Measurements from ENCODE around the gene TRA2A.
A peak's percentile ranks its signal among the peaks of the same experiment; 100 is the strongest.

The TRA2A gene

DNA sequence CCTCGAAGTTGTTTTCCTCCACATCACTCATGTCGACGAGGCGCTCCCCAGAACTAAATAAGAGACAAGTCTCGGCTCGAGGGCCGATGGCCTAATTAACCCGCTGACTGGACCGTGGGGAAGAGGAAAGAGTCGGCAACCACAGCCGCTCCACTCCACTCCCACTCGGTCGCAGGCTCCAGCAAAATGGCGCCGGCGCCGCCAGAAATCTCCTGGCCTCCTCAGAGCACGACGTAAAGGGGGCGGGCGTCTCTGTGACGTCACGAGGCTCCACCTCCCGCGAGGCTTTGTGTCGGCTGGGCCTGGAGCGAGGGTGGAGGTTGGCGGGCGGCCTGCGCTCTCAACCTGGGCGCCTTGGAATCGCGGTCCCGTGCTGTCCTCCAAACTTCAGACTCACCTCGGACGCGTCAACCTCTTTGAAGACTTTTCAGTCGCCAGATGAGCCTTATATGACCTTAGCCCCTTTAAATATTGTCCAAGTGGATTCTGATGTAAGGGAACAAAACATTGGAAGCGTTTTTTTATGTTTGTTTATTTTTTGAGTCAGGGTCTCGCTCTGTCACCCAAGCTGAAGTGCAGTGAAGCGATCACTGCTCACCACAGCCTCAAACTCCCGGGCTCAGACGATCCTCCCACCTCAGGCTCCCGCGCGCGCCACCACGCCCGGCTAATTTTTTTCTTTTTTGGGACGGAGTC lies at the start of gene TRA2A:
Gene TRA2A, minus strand, starts transcription at position 188 of the 696 bp plus-strand sequence. Its CDS starts 157 bp downstream, at position 31.
- TF ChIP-seq, protein P1, sequence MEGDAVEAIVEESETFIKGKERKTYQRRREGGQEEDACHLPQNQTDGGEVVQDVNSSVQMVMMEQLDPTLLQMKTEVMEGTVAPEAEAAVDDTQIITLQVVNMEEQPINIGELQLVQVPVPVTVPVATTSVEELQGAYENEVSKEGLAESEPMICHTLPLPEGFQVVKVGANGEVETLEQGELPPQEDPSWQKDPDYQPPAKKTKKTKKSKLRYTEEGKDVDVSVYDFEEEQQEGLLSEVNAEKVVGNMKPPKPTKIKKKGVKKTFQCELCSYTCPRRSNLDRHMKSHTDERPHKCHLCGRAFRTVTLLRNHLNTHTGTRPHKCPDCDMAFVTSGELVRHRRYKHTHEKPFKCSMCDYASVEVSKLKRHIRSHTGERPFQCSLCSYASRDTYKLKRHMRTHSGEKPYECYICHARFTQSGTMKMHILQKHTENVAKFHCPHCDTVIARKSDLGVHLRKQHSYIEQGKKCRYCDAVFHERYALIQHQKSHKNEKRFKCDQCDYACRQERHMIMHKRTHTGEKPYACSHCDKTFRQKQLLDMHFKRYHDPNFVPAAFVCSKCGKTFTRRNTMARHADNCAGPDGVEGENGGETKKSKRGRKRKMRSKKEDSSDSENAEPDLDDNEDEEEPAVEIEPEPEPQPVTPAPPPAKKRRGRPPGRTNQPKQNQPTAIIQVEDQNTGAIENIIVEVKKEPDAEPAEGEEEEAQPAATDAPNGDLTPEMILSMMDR (IDR thresholded peaks at IDR 0.05; ENCODE audit: insufficient read depth, low read depth, low read length, missing control alignments), result no peak
- peak within 1 kb of the TSS; percentile 81 for H3K4me3 ChIP-seq (ENCODE audit: low read depth, low read length)
- DNase-seq (ENCODE audit: low read depth), result peak; percentile 97

DNA sequence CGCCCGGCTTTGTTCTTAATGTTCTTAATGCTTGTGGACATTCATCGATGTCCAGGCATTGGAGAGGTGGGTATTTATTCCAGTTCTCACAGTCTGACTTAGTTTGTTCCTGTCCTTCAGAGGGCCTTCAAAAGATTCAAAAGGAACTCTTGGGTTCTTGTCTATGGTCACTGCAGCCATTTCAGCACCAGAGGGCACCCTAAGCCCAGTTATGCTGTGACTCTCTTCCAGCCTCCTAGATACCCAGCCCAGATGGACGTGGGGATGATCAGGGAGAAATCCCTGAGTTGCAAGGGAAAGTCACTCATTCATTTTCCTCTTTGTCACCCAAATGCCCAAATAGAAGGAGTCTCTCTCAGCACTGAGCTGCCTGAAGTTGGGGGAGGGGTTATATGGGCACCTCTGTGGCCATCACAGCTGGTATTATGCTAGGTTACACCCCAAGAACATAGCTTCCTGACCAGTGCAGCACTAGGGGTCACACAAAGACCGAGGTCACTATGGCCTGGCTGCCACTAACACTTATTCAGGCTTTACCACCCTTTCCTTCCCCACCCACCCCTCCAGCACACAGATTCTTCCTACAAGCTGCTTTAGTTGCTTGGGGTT lies 38.9 kb upstream of the TRA2A start:
- TF ChIP-seq, protein P1 (IDR thresholded peaks at IDR 0.05; ENCODE audit: insufficient read depth, low read depth, low read length, missing control alignments), result peak; percentile 84
- no peak overlapping the region for H3K4me3 ChIP-seq (ENCODE audit: low read depth, low read length)
- DNase-seq (ENCODE audit: low read depth), result peak; percentile 85

DNA sequence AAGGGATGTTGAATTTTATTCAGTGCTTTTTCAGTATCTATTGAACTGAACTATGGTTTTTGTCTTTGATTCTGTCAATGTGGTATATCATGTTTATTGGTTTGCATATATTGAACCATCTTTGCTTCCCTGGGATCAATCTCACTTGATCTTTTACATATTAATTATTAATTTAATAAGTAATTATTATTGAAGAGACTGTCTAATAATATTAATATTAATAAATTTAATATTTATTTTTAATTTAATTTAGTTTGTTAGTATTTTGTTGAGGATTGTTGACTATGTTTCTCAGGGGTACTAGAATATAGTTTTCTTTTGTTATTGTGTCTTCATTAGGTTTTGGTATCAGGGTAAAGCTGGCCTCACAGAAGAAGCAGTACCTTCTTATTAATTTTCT lies 26.5 kb upstream of the TRA2A start:
- H3K4me3 ChIP-seq (ENCODE audit: low read depth, low read length), result no peak overlapping the region
- TF ChIP-seq, protein P1 (IDR thresholded peaks at IDR 0.05; ENCODE audit: insufficient read depth, low read depth, low read length, missing control alignments), result no peak
- no peak for DNase-seq (ENCODE audit: low read depth)

DNA sequence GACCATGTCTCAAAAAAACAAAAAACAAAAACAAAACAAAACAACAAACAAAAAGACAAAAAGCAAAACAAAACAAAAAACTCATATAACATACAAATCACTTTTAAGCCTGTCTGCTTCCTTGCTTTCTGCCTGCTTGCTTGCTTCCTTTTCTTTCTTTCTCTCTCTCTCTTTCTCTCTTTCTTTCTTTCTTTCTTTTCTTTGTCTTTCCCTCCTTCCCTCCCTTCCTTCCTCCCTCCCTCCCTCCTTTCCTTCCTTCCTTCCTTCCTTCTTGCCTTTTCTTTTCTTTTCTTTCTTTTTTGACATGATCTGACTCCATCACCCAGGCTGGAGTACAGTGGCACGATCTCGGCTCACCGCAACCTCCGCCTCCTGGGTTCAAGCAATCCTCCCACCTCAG lies 15.9 kb upstream of the TRA2A start:
- H3K4me3 ChIP-seq (ENCODE audit: low read depth, low read length), result no peak overlapping the region
- TF ChIP-seq, protein P1 (IDR thresholded peaks at IDR 0.05; ENCODE audit: insufficient read depth, low read depth, low read length, missing control alignments), result no peak

DNA sequence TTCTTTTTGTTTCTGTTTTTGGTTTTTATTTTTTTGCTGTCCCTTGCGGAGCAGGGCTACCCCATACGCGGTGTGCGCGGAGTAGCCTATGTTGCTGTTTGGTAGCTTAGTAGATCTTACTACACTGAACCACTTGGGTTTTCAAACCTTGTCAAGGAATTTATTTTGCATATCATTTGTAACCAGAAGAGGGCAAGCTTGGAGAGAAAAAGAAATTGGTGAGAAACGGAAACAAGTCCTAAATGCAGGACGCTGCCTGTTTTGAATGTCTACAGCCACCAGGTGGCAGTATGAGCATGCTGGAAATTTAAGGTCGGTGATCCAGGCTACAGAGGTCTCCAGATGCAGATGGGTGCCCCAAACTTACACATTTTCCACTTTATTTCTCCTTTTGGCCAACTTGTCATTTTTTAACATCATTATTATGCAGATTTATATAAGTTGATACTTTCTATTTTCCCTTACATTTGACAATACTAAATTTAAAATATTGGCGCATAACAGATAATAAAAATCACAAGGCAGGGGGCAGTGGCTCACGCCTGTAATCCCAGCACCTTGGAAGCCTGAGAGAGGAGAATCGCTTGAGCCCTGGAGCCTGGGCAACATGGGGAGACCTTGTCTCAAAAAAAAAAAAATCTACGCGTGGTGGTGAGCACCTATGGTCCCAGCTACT lies 15.3 kb upstream of the TRA2A start:
- peak overlapping the region; percentile 24; the same call in 1 of the 2 replicates for H3K4me3 ChIP-seq (ENCODE audit: low read depth, low read length)
- TF ChIP-seq, protein P1 (IDR thresholded peaks at IDR 0.05; ENCODE audit: insufficient read depth, low read depth, low read length, missing control alignments), result peak; percentile 87
- DNase-seq (ENCODE audit: low read depth), result peak; percentile 94

More for the DNA sequence above, 15.9 kb upstream of the TRA2A start:
- no peak for DNase-seq (ENCODE audit: low read depth)

DNA sequence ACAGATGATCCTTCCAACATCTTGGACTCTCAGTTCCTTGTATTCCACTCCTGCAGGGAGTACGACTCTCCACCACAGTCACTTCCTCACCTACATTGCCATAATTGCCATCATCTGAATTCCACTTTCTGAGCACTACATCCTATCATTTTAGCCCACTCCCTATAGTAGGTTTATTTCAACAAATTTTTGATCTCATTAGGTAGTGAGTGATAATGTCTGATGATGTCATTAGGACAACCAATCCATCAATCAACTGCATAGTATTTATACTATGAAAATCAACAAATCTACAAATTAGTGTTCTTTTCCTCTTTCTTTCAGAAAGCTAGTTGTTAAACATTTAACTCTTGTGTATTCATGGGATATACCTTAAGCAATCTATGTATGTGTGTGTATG lies 13.7 kb upstream of the TRA2A start:
- TF ChIP-seq, protein P1 (IDR thresholded peaks at IDR 0.05; ENCODE audit: insufficient read depth, low read depth, low read length, missing control alignments), result no peak
- no peak overlapping the region for H3K4me3 ChIP-seq (ENCODE audit: low read depth, low read length)
- DNase-seq (ENCODE audit: low read depth), result no peak

All from GM12865 (cell line).